GM18868 (cell line): ENCODE data around the gene ARL6IP6.

ENCODE experiments used
- ATAC-seq: cut with Tn5 transposase; IDR thresholded peaks from one replicate; pipeline ENCODE4 v1.9.1; 2021; ENCODE audit warnings: mild to moderate bottlenecking, moderate library complexity; ENCODE audit not compliant: unreplicated experiment

Gene ARL6IP6

GRCh38 chr2:152718076-152718908, at the start of gene ARL6IP6:
ARL6IP6 (plus strand) TSS chr2:152718620; CDS start chr2:152718625, 5 bp downstream.
- peak; percentile 69 for ATAC-seq

GRCh38 chr2:152674334-152674733, 44.1 kb upstream of the ARL6IP6 start:
- no peak for ATAC-seq

GRCh38 chr2:152676461-152676860, 42.0 kb upstream of the ARL6IP6 start:
- ATAC-seq, result no peak

- no peak for ATAC-seq
These were observed 39.6 kb upstream of the ARL6IP6 start for GRCh38 chr2:152678808-152679207.

GRCh38 chr2:152682663-152683062, 35.8 kb upstream of the ARL6IP6 start:
- no peak for ATAC-seq

- ATAC-seq, result no peak
These were observed 35.0 kb upstream of the ARL6IP6 start for GRCh38 chr2:152683400-152683799.

GRCh38 chr2:152686321-152686720, 32.1 kb upstream of the ARL6IP6 start:
- ATAC-seq, result no peak

GRCh38 chr2:152693033-152693432, 25.4 kb upstream of the ARL6IP6 start:
- ATAC-seq, result peak; percentile 94

GRCh38 chr2:152694161-152694661, 24.2 kb upstream of the ARL6IP6 start:
- ATAC-seq, result peak; percentile 57

- ATAC-seq, result no peak
These were observed 22.7 kb upstream of the ARL6IP6 start for GRCh38 chr2:152695763-152696162.

- no peak for ATAC-seq
These were observed 21.9 kb upstream of the ARL6IP6 start for GRCh38 chr2:152696476-152696875.

GRCh38 chr2:152701198-152701597, 17.2 kb upstream of the ARL6IP6 start:
- no peak for ATAC-seq

- no peak for ATAC-seq
These were observed 11.9 kb upstream of the ARL6IP6 start for GRCh38 chr2:152706477-152707021.

GRCh38 chr2:152708742-152709141, 9.7 kb upstream of the ARL6IP6 start:
- ATAC-seq, result no peak

GRCh38 chr2:152710713-152711112, 7.7 kb upstream of the ARL6IP6 start:
- no peak for ATAC-seq

GRCh38 chr2:152715112-152715511, 3.3 kb upstream of the ARL6IP6 start:
- ATAC-seq, result no peak

GRCh38 chr2:152715854-152716428, 2.5 kb upstream of the ARL6IP6 start:
- ATAC-seq, result no peak

- ATAC-seq, result peak; percentile 1
These were observed 1.6 kb upstream of the ARL6IP6 start for GRCh38 chr2:152716805-152717227.

GRCh38 chr2:152717228-152718075, 968 bp upstream of the ARL6IP6 start, which contains the start of gene PRPF40A:
PRPF40A (minus strand) TSS chr2:152717461; CDS start chr2:152717439, 22 bp downstream.
- peak; percentile 58 for ATAC-seq

GRCh38 chr2:152718909-152719645, 657 bp downstream of the ARL6IP6 start:
- peak; percentile 22 for ATAC-seq
